ENCODE results near the gene SMO. TPM values are rescaled to one million over a fixed set of nuclear protein-coding genes. Genes with fewer than 3 reads are reported as not detected.

SMO gene
- total and polyA plus RNA-seq, 9 of the 15 experiments (the other 6 are each of a cell fraction or from before 2014, with no cell fraction given), result 0.05 to 0.13 (median 0.10) TPM; not detected in 5

GRCh38 chr7:129212126-129212525, 23.7 kb downstream of the SMO start:
- in situ Hi-C loops (cut with MboI), result no loop called here
- no TSS peak for BruUV-seq (replicated peaks)

GRCh38 chr7:129212596-129212995, 24.2 kb downstream of the SMO start:
- H3K9ac ChIP-seq (ENCODE audit: insufficient read depth in 1 of 2, low read depth in 2 of 2, low read length in 2 of 2), result 0 out of 4 replicates have a peak overlapping the region, but pooled peaks of 1 of the 2 experiments have one; percentile 1
- H3K4me3 ChIP-seq, result no peak overlapping the region
- no peak for FAIRE-seq
- in situ Hi-C loops (cut with MboI), result no loop called here
- no peaks in the 10 kb centered on the region for H3K9me1 ChIP-seq (ENCODE audit: control insufficient read depth, insufficient read depth, low read length)
- no peak for ATAC-seq
- H3K36me3 ChIP-seq (ENCODE audit: control insufficient read depth, insufficient read depth, low read length), result no peaks in the 10 kb centered on the region
- peaks cover 38 to 63% of the 10 kb centered on the region in 2 experiments for H3K27me3 ChIP-seq (ENCODE audit: control insufficient read depth in 2 of 2, insufficient read depth in 2 of 2, low read length in 2 of 2)
- H2AFZ ChIP-seq (ENCODE audit: low read depth, low read length), result no peak overlapping the region
- intact Hi-C loops (cut with micrococcal nuclease), result loop anchor here (5.0 kb wide), 2 partner anchors 120 to 290 kb away; no protein-coding TSS in a partner anchor
- DNase-seq (ENCODE audit: extremely low read depth in 1 of 4, low spot score in 3 of 4), result no peak
- WGBS (ENCODE audit: insufficient coverage, low coverage, missing lambda C conversion rate), result 2% methylated on average over 4 of the region's 4 CpGs
- CTCF ChIA-PET (ENCODE audit: low intra/inter-chr PET ratio), result no interaction called here
- TF ChIP-seq ADNP (tag; IDR thresholded peaks at IDR 0.05) (no peak), TBP (optimal IDR thresholded peaks at IDR 0.05; ENCODE audit: low read depth, low read length) (no peak), PRMT5 (CRISPR knock-in tag; IDR thresholded peaks at IDR 0.05) (0 out of 2 replicates have a peak, but pooled peaks have one; percentile 12), MAX (CRISPR knock-in tag; IDR thresholded peaks at IDR 0.05) (no peak), CTCFL (IDR thresholded peaks at IDR 0.05; ENCODE audit: borderline replicate concordance, insufficient read depth, low read depth, low read length, poor library complexity, severe bottlenecking) (no peak)
- peaks cover 5 to 7% of the 10 kb centered on the region in 2 experiments; a peak in 3 of 5 replicates for H3K4me1 ChIP-seq (replicated peaks in 1 of 2; ENCODE audit: control insufficient read depth in 2 of 2, insufficient read depth in 2 of 2, low read length in 2 of 2)
- no TSS peak for BruUV-seq (replicated peaks)
- no peaks in the 10 kb centered on the region for H3K79me2 ChIP-seq (ENCODE audit: control insufficient read depth, insufficient read depth, low read length)
- H3K27ac ChIP-seq (ENCODE audit: extremely low read depth, low read depth, low read length), result no peak overlapping the region
- POLR2A ChIA-PET, result interaction anchor here (0.6 to 0.7 kb wide), 2 partner anchors 158 to 501 kb away, joined by 3 read pairs; no protein-coding TSS in a partner anchor
- no peaks in the 10 kb centered on the region for H3K9me3 ChIP-seq (replicated peaks; ENCODE audit: control insufficient read depth, insufficient read depth, low read depth, low read length)
- H3K4me2 ChIP-seq (ENCODE audit: insufficient read depth, low read length), result no peak overlapping the region
- H4K20me1 ChIP-seq (replicated peaks; ENCODE audit: control insufficient read depth, insufficient read depth, low read length), result peaks cover 6% of the 10 kb centered on the region; the same call in 1 of the 2 replicates

More at GRCh38 chr7:129212126-129212525, 23.7 kb downstream of the SMO start:
- TF ChIP-seq NR3C1 (CRISPR knock-in tag; IDR thresholded peaks at IDR 0.05) (no peak), ZC3H4 (CRISPR knock-in tag; IDR thresholded peaks at IDR 0.05; ENCODE audit: borderline replicate concordance) (0 out of 2 replicates have a peak, but pooled peaks have one; percentile 31), KHSRP (IDR thresholded peaks at IDR 0.05) (no peak), CBFA2T3 (IDR thresholded peaks at IDR 0.05) (no peak)
- Histone ChIP-seq H3K4me1 (replicated peaks in 1 of 2; ENCODE audit: control insufficient read depth in 2 of 2, insufficient read depth in 2 of 2, low read length in 2 of 2) (peaks cover 5 to 7% of the 10 kb centered on the region in 2 experiments; a peak in 3 of 5 replicates), H3K27me3 (ENCODE audit: control insufficient read depth in 2 of 2, insufficient read depth in 2 of 2, low read length in 2 of 2) (peaks cover 41 to 66% of the 10 kb centered on the region in 2 experiments), H3K9me3 (replicated peaks; ENCODE audit: control insufficient read depth, insufficient read depth, low read depth, low read length) (no peaks in the 10 kb centered on the region), H4K20me1 (replicated peaks; ENCODE audit: control insufficient read depth, insufficient read depth, low read length) (peaks cover 9% of the 10 kb centered on the region), H3K27ac (ENCODE audit: extremely low read depth, low read depth, low read length) (no peak overlapping the region), H3K36me3 (ENCODE audit: control insufficient read depth, insufficient read depth, low read length) (no peaks in the 10 kb centered on the region), H3K4me2 (ENCODE audit: insufficient read depth, low read length) (no peak overlapping the region), H3K9ac (ENCODE audit: insufficient read depth in 1 of 2, low read depth in 2 of 2, low read length in 2 of 2) (0 out of 4 replicates have a peak overlapping the region, but pooled peaks of 1 of the 2 experiments have one; percentile 1), H3K9me1 (ENCODE audit: control insufficient read depth, insufficient read depth, low read length) (no peaks in the 10 kb centered on the region), H2AFZ (ENCODE audit: low read depth, low read length) (no peak overlapping the region), H3K4me3 (no peak overlapping the region), H3K79me2 (ENCODE audit: control insufficient read depth, insufficient read depth, low read length) (no peaks in the 10 kb centered on the region)
- 13% methylated on average over 12 of the region's 14 CpGs for WGBS (ENCODE audit: insufficient coverage, low coverage, missing lambda C conversion rate)
- ATAC-seq (no peak), DNase-seq (ENCODE audit: extremely low read depth in 1 of 4, low spot score in 3 of 4) (no peak), FAIRE-seq (no peak)
- intact Hi-C loops (cut with micrococcal nuclease), result loop anchor here (5.0 kb wide), 2 partner anchors 120 to 290 kb away; no protein-coding TSS in a partner anchor
- POLR2A ChIA-PET, result interaction anchor here (0.6 kb wide), 1 partner anchor 502 kb away, joined by 3 read pairs; no protein-coding TSS in a partner anchor
- CTCF ChIA-PET (ENCODE audit: low intra/inter-chr PET ratio), result no interaction called here

Measured in K562 (cell line).